GM18499 (cell line): ENCODE results near the gene OVAAL.
"Not testable (repeated sequence)": the region's sequence is repeated elsewhere in the genome, so short reads cannot be mapped to it uniquely, and the experiment has no call there.

Source experiments
- ATAC-seq: cut with Tn5 transposase; IDR thresholded peaks from one replicate; pipeline ENCODE4 v1.9.1; 2021; ENCODE audit warnings: moderate number of reproducible peaks; ENCODE audit not compliant: insufficient read depth, unreplicated experiment

The OVAAL gene

GRCh38 chr1:180539136-180539535 lies 19.6 kb upstream of the OVAAL start:
- no peak for ATAC-seq

- no peak for ATAC-seq
These were observed 17.8 kb upstream of the OVAAL start for GRCh38 chr1:180540697-180541594.

GRCh38 chr1:180542113-180542837 lies 16.5 kb upstream of the OVAAL start:
- no peak for ATAC-seq

GRCh38 chr1:180542838-180543145 lies 16.0 kb upstream of the OVAAL start:
- no peak for ATAC-seq

- no peak for ATAC-seq
These were observed 14.7 kb upstream of the OVAAL start for GRCh38 chr1:180544050-180544449.

GRCh38 chr1:180545991-180546390 lies 12.8 kb upstream of the OVAAL start:
- no peak for ATAC-seq

- ATAC-seq: no peak
These were observed 10.0 kb upstream of the OVAAL start for GRCh38 chr1:180548686-180549317.

GRCh38 chr1:180549770-180550169 lies 9.0 kb upstream of the OVAAL start:
- ATAC-seq: not testable (repeated sequence)

- ATAC-seq: no peak
These were observed 8.5 kb upstream of the OVAAL start for GRCh38 chr1:180550241-180550640.

GRCh38 chr1:180551997-180552396 lies 6.8 kb upstream of the OVAAL start:
- ATAC-seq: no peak

GRCh38 chr1:180553046-180553445 lies 5.7 kb upstream of the OVAAL start:
- not testable (repeated sequence) for ATAC-seq

- no peak for ATAC-seq
These were observed 3.4 kb upstream of the OVAAL start for GRCh38 chr1:180555411-180555810.

GRCh38 chr1:180560200-180560867 lies 1.6 kb downstream of the OVAAL start:
- no peak for ATAC-seq

GRCh38 chr1:180560868-180561600 lies 2.3 kb downstream of the OVAAL start:
- ATAC-seq: no peak

- no peak for ATAC-seq
These were observed 3.9 kb downstream of the OVAAL start for GRCh38 chr1:180562640-180563025.

- ATAC-seq: no peak
These were observed 4.5 kb downstream of the OVAAL start for GRCh38 chr1:180563026-180563827.

GRCh38 chr1:180565121-180565871 lies 6.5 kb downstream of the OVAAL start:
- ATAC-seq: no peak

- ATAC-seq: no peak
These were observed 7.3 kb downstream of the OVAAL start for GRCh38 chr1:180566026-180566425.

GRCh38 chr1:180566495-180566894 lies 7.7 kb downstream of the OVAAL start:
- no peak for ATAC-seq
